GM13977 (cell line): Measurements from ENCODE around the gene ACOXL.

Source experiments
- DNase-seq: peaks from one replicate; pipeline ENCODE4 v3.0.0; 2012; ENCODE audit warnings: low spot score
- in situ Hi-C: fragments of 300-500 bp; cut with MboI; formaldehyde crosslinking; loops from one replicate; pipeline ENCODE4 v1.12.0; 2022; ENCODE audit warnings: low sequenced_read_pairs, low pct_unique_long_range_greater_than_20kb, mixed read lengths, inconsistent platforms; ENCODE audit not compliant: unreplicated experiment
- TF ChIP-seq, protein P1 (sequence below): IDR thresholded peaks from 2 replicates; pipeline ENCODE4 v1.5.1; 2012; ENCODE audit warnings: mild to moderate bottlenecking, control low read depth; ENCODE audit not compliant: insufficient read depth; ENCODE audit errors: extremely low read depth, missing control alignments

ACOXL gene

DNA sequence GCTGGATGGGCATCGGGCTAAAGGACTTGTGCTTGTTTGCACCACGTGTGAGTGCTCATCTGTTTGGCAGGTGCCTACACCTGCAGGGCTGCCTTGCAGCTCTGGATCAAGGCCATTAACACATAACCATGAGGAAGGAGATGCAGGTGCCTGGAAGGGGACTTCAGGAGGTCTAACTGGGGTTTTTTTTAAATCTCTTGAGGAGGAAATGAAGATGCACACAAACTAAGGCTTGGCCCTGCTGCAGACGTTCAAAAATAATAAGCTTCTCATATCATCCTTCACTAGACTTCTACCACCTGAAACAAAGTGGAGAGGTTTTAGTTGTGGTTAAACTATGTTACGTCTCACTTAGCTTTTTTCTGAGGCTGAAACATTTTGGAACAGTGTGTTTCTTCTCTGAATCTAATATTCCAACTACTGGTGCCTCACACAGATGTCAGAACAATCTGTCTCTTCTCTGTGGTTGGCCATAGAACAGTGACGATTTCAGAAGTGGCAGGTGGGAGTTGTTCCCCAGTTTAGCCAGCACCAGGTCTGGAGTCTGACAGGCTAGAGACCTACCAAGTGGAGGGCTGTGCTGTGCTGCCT lies 424.8 kb downstream of the ACOXL start:
- DNase-seq = no peak
- TF ChIP-seq, protein P1, sequence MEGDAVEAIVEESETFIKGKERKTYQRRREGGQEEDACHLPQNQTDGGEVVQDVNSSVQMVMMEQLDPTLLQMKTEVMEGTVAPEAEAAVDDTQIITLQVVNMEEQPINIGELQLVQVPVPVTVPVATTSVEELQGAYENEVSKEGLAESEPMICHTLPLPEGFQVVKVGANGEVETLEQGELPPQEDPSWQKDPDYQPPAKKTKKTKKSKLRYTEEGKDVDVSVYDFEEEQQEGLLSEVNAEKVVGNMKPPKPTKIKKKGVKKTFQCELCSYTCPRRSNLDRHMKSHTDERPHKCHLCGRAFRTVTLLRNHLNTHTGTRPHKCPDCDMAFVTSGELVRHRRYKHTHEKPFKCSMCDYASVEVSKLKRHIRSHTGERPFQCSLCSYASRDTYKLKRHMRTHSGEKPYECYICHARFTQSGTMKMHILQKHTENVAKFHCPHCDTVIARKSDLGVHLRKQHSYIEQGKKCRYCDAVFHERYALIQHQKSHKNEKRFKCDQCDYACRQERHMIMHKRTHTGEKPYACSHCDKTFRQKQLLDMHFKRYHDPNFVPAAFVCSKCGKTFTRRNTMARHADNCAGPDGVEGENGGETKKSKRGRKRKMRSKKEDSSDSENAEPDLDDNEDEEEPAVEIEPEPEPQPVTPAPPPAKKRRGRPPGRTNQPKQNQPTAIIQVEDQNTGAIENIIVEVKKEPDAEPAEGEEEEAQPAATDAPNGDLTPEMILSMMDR = no peak
- in situ Hi-C loops = no loop called here

DNA sequence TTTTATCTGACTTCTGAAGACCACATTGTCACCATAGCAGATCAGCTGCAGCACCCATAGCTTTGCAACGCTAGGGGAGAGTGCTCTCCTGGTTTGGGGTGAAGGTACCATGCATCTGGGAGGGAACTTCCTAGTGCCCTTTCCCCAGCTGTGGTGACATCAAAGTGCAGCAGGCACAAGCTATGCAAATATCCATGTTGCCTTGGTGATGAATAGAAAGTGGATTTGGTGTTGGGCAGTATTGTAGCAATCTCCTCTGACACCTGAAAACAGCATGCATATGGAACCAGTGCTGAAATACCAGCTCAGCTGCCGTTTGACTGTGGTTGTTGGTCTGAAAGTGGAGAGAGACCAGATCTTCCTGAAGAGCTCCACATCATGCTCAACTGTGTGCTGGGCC lies 425.4 kb downstream of the ACOXL start:
- TF ChIP-seq, protein P1 = no peak
- no peak for DNase-seq
- in situ Hi-C loops = no loop called here

DNA sequence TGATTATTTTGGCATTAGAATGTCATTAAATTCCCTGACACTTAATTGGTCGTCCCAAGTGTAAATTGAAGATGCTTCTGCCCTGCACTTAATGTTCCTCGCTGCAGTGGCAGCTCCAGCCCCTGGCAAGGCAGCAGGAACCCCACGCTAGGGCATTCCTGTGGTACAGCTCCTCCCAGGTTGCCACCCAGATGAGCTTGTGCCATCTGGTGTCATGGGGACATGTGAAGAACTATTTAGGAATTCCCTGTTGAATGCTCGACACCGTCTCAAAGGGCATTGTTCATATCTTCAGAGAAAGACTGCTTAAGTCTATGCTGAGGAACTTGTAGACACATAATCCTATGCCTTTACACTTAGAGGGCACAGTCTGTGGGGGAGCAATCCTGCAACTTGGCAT lies 427.3 kb downstream of the ACOXL start:
- no peak for DNase-seq
- TF ChIP-seq, protein P1 = no peak
- in situ Hi-C loops = no loop called here

DNA sequence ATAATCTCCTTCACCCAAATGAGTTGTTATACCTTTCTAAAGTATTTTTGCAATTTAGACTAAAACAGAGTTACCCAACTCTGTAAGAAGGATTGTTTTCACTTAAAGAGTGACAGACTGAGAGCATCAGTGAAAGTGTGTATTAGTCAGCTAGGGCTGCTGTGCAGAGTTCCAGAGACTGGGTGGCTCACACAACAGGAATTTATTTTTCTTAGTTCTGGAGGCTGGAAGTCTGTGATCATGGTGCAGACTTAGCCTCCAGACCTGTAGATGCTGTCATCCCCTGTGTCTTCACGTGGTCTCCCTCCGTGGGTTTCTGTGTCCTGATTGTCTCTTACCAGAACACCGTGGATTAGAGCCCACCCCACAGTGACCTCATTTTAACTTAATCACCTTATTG lies 428.4 kb downstream of the ACOXL start:
- no peak for DNase-seq
- in situ Hi-C loops = no loop called here
- TF ChIP-seq, protein P1 = no peak

DNA sequence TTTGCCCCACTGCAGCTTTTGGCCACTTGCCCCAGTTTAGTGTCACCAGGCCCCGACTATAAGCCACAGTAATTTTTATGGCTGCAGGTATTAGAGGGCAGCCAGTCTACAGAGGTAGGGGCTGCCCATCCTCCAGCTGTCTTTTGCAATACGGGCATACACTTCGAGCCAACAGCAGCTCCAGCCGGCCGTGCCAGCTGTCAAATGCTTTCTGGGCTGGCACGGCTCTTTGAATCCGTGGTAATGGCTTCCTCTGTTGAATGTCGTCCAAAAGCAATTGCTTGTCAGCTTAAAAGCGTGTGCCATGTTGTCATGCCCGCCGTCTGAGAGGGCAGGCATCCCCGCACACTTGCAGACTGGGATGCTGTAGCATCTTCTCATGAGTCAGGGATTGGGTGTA lies 429.6 kb downstream of the ACOXL start:
- in situ Hi-C loops = no loop called here
- TF ChIP-seq, protein P1 = no peak

DNA sequence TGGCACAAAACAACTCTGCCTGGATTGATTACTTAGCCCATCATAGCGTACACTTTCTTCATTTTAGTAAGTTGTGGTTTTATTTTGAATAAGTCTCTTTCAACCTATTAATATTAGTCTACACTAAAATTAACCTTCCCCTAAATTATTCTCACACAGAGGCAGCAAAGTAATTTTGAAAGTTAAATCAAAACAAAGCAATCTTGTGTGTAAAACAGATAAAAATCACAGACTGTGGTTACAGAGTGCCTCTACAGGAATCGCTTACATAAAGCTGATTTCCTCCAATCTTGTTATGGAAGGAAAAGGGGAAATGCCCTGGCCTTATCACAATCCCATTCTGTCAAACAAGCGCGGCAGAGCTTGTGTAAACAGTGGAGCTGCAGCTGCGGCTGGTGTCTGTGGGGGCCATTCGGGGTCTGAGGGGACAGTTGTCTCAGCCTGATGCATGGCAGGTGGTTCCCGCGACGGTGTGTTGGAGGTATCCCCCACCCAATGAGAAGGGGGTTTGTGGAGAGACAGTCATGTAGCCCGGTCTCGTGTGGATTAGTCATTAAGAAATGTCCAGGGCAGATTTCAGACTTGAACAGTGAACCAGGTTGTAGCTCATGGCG lies 430.5 kb downstream of the ACOXL start:
- in situ Hi-C loops = no loop called here
- DNase-seq = no peak

More for the DNA sequence above, 429.6 kb downstream of the ACOXL start:
- no peak for DNase-seq

More for the DNA sequence above, 430.5 kb downstream of the ACOXL start:
- TF ChIP-seq, protein P1 = no peak
